ENCODE results near the gene NEDD1.

The NEDD1 gene

DNA sequence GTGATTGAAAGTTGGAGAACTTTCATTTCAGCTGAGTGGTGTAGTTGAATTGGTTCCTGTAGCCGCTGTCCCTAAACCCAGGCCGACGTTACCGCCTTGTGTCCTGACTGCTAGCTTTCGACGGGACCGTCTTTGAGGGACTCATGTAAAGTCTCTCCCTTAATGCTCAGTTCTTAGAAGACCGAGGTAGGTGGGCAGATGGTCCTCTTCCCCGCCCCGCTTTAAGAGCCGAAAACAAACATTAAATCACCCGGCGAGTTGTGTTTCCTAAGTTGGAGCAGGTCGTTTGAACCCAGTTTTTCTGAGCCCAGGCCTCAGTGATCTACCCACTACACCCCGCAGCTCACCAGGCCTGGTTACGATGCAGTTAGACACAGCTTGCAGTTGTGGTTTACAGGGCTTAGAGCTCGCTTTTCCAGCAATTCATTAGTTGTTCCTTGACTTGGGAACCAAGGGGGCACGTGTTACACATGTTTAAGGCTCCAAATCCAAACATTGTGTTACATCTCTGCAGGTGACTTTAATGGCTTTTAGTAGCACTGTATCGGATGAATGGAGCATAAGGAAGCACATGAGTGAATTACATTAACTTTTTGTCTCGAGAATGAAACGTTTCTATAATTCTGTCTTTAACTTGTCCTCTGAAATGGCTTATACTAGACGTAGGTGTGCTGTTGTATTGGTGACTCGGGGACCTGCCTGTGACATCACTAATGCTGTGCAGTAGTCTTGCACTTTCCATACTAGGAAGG lies 790 bp downstream of the NEDD1 start:
- POLR2A ChIA-PET, result interaction anchor here (0.6 kb wide), 1 partner anchor 32 kb away, joined by 4 read pairs; no protein-coding TSS in a partner anchor
- DNase-seq (ENCODE audit: extremely low spot score), result peak; percentile 12
- TF ChIP-seq L3MBTL2 (conservative IDR thresholded peaks at IDR 0.05) (peak; percentile 61), LEF1 (IDR thresholded peaks at IDR 0.05; ENCODE audit: borderline replicate concordance) (no peak), ELF4 (IDR thresholded peaks at IDR 0.05) (no peak)
- CTCF ChIA-PET, result no interaction called here

- ChIA-PET CTCF (no interaction called here), POLR2A (no interaction called here)
- DNase-seq (ENCODE audit: extremely low spot score), result no peak
- TF ChIP-seq ZNF384 (IDR thresholded peaks at IDR 0.05) (no peak), HDGF (IDR thresholded peaks at IDR 0.05; ENCODE audit: borderline replicate concordance) (no peak), PKNOX1 (IDR thresholded peaks at IDR 0.05) (no peak), SUZ12 (IDR thresholded peaks at IDR 0.05) (no peak), FOXK2 (IDR thresholded peaks at IDR 0.05) (no peak), CTBP1 (IDR thresholded peaks at IDR 0.05; ENCODE audit: borderline replicate concordance) (no peak)
Observed at GRCh38 chr12:96908423-96908675, 1.3 kb downstream of the NEDD1 start.

- ChIA-PET CTCF (no interaction called here), POLR2A (no interaction called here)
- DNase-seq (ENCODE audit: extremely low spot score), result no peak
- TF ChIP-seq LEF1 (IDR thresholded peaks at IDR 0.05; ENCODE audit: borderline replicate concordance) (no peak), FOXA1 (IDR thresholded peaks at IDR 0.05) (no peak), ZNF384 (IDR thresholded peaks at IDR 0.05) (no peak), BHLHE40 (IDR thresholded peaks at IDR 0.05; ENCODE audit: borderline replicate concordance) (no peak), SP1 (IDR thresholded peaks at IDR 0.05) (no peak), HDGF (IDR thresholded peaks at IDR 0.05; ENCODE audit: borderline replicate concordance) (no peak), L3MBTL2 (conservative IDR thresholded peaks at IDR 0.05) (no peak), TARDBP (IDR thresholded peaks at IDR 0.05) (no peak), ARNT (IDR thresholded peaks at IDR 0.05) (no peak)
Observed at GRCh38 chr12:96912261-96912660, 5.2 kb downstream of the NEDD1 start.

DNA sequence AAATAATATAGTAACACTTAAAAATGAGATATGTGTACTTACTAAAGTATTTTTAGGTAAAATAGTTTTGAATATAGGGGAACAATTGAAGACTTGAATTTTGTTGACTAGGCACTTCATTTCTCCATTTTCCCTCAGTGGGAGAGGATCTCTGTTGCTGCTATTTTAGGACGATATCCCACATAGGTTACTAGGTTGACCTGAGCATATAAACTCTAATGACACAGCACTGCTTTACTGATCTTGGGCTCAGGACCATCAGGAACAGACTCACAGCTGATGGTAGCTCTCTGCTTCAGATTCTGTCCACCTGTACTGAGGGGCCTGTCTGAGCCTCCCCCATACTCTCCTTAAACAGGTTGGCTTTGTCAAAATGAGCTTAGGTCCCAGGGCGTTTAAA lies 5.9 kb downstream of the NEDD1 start:
- POLR2A ChIA-PET, result no interaction called here
- DNase-seq (ENCODE audit: extremely low spot score), result no peak
- CTCF ChIA-PET, result no interaction called here
- TF ChIP-seq FOXA1 (IDR thresholded peaks at IDR 0.05) (no peak), PKNOX1 (IDR thresholded peaks at IDR 0.05) (no peak), L3MBTL2 (conservative IDR thresholded peaks at IDR 0.05) (no peak), SUZ12 (IDR thresholded peaks at IDR 0.05) (no peak), BHLHE40 (IDR thresholded peaks at IDR 0.05; ENCODE audit: borderline replicate concordance) (no peak), CTBP1 (IDR thresholded peaks at IDR 0.05; ENCODE audit: borderline replicate concordance) (no peak), ARNT (IDR thresholded peaks at IDR 0.05) (no peak), NFRKB (IDR thresholded peaks at IDR 0.05) (no peak), TARDBP (IDR thresholded peaks at IDR 0.05) (no peak), FOXK2 (IDR thresholded peaks at IDR 0.05) (no peak), LEF1 (IDR thresholded peaks at IDR 0.05; ENCODE audit: borderline replicate concordance) (no peak), ELF4 (IDR thresholded peaks at IDR 0.05) (no peak), HDGF (IDR thresholded peaks at IDR 0.05; ENCODE audit: borderline replicate concordance) (no peak), SP1 (IDR thresholded peaks at IDR 0.05) (no peak), ZNF384 (IDR thresholded peaks at IDR 0.05) (no peak), FOXM1 (IDR thresholded peaks at IDR 0.05; ENCODE audit: borderline replicate concordance) (no peak)

GRCh38 chr12:96919510-96920210 lies 12.6 kb downstream of the NEDD1 start:
- DNase-seq (ENCODE audit: extremely low spot score), result no peak
- TF ChIP-seq ZNF384 (IDR thresholded peaks at IDR 0.05) (no peak), TARDBP (IDR thresholded peaks at IDR 0.05) (no peak), ARNT (IDR thresholded peaks at IDR 0.05) (no peak), FOXK2 (IDR thresholded peaks at IDR 0.05) (no peak), NFRKB (IDR thresholded peaks at IDR 0.05) (no peak)
- POLR2A ChIA-PET, result no interaction called here
- CTCF ChIA-PET, result no interaction called here

- no peak for DNase-seq (ENCODE audit: extremely low spot score)
- ChIA-PET CTCF (no interaction called here), POLR2A (no interaction called here)
- TF ChIP-seq SUZ12 (IDR thresholded peaks at IDR 0.05) (no peak), SP1 (IDR thresholded peaks at IDR 0.05) (no peak), FOXK2 (IDR thresholded peaks at IDR 0.05) (no peak), ARNT (IDR thresholded peaks at IDR 0.05) (no peak), NFRKB (IDR thresholded peaks at IDR 0.05) (no peak)
Observed at GRCh38 chr12:96948782-96949181, 41.7 kb downstream of the NEDD1 start.

GRCh38 chr12:96979532-96979931 lies 72.5 kb downstream of the NEDD1 start:
- no peak for DNase-seq (ENCODE audit: extremely low spot score)
- CTCF ChIA-PET, result no interaction called here
- TF ChIP-seq ELF4 (IDR thresholded peaks at IDR 0.05), result no peak
- TF ChIP-seq SP1 (IDR thresholded peaks at IDR 0.05), result no peak
- POLR2A ChIA-PET, result no interaction called here

GRCh38 chr12:96980991-96981414 lies 73.9 kb downstream of the NEDD1 start:
- CTCF ChIA-PET, result no interaction called here
- no peak for TF ChIP-seq ARNT (IDR thresholded peaks at IDR 0.05)
- POLR2A ChIA-PET, result no interaction called here
- DNase-seq (ENCODE audit: extremely low spot score), result no peak
